Measurements from ENCODE around the gene IZUMO1.

DNA sequence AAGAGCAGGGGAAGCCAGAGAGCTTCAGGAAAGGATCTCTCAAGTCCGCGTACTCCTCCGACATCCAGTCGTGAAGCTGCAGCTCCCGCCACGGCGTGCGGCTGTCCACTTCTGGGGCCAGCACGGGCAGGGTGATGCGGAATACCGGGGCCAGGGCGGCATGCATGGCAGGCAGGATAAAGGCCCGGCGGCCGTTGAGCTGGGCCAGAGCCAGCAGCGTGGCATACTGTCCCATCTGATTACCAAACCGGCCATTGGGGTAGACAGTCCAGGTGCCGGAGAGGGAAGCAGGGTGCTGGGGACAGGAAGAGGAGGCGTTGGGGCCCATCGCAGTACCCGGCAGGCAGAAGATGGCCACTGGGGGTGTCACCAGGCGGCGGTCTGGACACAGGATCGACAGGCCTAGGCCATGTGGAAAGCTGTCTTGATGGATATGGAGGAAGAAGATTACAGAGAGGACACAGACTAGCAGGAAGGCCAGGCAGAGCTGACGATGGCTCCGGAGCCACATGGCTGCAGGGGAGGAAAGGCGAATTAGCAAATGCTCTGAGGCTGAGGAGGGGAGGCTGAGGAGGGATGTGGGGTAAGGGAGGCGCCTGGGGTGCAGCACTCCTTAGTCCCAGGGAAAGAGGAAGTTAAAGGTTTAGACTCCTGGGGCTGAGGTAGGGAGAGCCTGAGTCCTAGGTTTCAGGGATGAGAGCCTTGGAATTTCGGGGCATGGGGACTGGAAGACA, 4.2 kb upstream of the IZUMO1 start:
- TF ChIP-seq, protein P1, sequence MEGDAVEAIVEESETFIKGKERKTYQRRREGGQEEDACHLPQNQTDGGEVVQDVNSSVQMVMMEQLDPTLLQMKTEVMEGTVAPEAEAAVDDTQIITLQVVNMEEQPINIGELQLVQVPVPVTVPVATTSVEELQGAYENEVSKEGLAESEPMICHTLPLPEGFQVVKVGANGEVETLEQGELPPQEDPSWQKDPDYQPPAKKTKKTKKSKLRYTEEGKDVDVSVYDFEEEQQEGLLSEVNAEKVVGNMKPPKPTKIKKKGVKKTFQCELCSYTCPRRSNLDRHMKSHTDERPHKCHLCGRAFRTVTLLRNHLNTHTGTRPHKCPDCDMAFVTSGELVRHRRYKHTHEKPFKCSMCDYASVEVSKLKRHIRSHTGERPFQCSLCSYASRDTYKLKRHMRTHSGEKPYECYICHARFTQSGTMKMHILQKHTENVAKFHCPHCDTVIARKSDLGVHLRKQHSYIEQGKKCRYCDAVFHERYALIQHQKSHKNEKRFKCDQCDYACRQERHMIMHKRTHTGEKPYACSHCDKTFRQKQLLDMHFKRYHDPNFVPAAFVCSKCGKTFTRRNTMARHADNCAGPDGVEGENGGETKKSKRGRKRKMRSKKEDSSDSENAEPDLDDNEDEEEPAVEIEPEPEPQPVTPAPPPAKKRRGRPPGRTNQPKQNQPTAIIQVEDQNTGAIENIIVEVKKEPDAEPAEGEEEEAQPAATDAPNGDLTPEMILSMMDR (conservative IDR thresholded peaks at IDR 0.05; ENCODE audit: low read length) = no peak
- TF ChIP-seq EZH2phosphoT487 (IDR thresholded peaks at IDR 0.05; ENCODE audit: borderline replicate concordance) = no peak

All from Loucy (cell line).